ENCODE measurements around the gene NANS.

GRCh38 chr9:98094316-98094715 lies 37.8 kb downstream of the NANS start:
- TF ChIP-seq CTCF (conservative IDR thresholded peaks at IDR 0.05; ENCODE audit: low read length) (no peak), EZH2phosphoT487 (IDR thresholded peaks at IDR 0.05; ENCODE audit: borderline replicate concordance) (no peak)
